HL-60 (cell line): ENCODE results near the gene OS9.

Experiments
- DNase-seq, 2 experiments: peaks; one replicate each; pipeline ENCODE4 v3.0.0-alpha.2; 2010 to 2020; ENCODE audit warnings: low read depth in 1 of 2, low spot score in 1 of 2
- H3K27ac ChIP-seq: fragments of 250-450 bp; sonication (Bioruptor Pico); replicated peaks from 2 replicates; pipeline ENCODE4 v1.5.1; 2020; ENCODE audit warnings: mild to moderate bottlenecking, moderate library complexity
- H3K27me3 ChIP-seq: fragments of 250-450 bp; sonication (Bioruptor Pico); 2 replicates; pipeline ENCODE4 v1.5.1; 2021; ENCODE audit warnings: mild to moderate bottlenecking, moderate library complexity; ENCODE audit not compliant: insufficient read depth, poor library complexity, severe bottlenecking
- H3K4me3 ChIP-seq: replicated peaks from 2 replicates; pipeline ENCODE4 v1.5.1; 2011; ENCODE audit warnings: mild to moderate bottlenecking, control low read depth, low read length; ENCODE audit not compliant: insufficient read depth
- GABPA ChIP-seq: IDR thresholded peaks from 2 replicates; pipeline ENCODE4 v1.6.1; 2012; ENCODE audit warnings: low read depth
- POLR2AphosphoS5 ChIP-seq: IDR thresholded peaks from 2 replicates; pipeline ENCODE4 v1.6.1; 2012; ENCODE audit warnings: low read depth
- SPI1 ChIP-seq: IDR thresholded peaks from 2 replicates; pipeline ENCODE4 v1.6.1; 2012; ENCODE audit warnings: low read depth, mild to moderate bottlenecking, borderline replicate concordance
- TF ChIP-seq, protein P1 (sequence below): IDR thresholded peaks from one replicate; pipeline ENCODE4 v1.5.1; 2011; ENCODE audit warnings: low read length, control low read depth, inconsistent platforms; ENCODE audit not compliant: insufficient read depth
- TF ChIP-seq, protein P2 (sequence below): IDR thresholded peaks from 2 replicates; pipeline ENCODE4 v1.6.1; 2012; ENCODE audit warnings: low read depth; ENCODE audit not compliant: insufficient replicate concordance

The OS9 gene

DNA sequence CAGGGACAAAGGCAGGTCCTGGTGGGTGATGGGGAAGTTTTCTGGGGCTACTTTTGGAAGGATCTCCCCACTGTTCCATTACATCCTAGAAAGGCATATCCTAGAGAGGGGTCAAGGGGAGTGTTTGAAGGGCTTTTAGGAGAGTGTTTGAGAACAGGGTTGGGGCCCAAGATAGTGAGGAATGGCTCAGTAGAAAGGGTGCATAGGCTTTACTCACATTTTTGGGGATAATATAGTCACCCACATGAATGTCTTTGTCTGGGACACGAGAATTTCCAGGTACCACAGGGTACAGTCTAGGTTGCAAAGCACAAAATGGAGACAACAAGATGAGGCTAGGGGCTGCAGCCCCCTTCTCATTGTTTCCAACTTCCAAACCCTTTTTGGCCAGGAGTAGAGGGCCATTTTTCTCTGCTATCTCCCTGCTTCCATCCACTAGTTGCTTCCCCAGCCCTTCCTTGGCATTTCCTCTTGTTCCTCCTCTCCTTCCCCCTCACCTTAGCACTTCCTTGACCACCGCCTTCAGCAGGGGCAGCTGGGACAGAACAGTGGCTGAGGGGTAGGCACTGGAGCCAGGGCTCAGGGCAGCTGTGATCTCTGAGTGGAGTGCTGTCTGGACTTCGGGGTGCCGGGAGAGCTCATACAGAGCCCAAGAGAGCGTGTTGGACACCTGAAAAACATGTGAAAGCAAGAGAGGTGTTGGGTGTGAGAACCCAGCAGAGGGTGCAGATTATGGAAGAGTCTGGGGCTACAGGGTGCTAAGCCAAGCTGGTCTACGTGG lies 70.1 kb downstream of the OS9 start:
- Histone ChIP-seq H3K27me3 (peaks cover 28% of the 10 kb centered on the region), H3K27ac (no peak overlapping the region), H3K4me3 (no peak overlapping the region)
- TF ChIP-seq, protein P1, sequence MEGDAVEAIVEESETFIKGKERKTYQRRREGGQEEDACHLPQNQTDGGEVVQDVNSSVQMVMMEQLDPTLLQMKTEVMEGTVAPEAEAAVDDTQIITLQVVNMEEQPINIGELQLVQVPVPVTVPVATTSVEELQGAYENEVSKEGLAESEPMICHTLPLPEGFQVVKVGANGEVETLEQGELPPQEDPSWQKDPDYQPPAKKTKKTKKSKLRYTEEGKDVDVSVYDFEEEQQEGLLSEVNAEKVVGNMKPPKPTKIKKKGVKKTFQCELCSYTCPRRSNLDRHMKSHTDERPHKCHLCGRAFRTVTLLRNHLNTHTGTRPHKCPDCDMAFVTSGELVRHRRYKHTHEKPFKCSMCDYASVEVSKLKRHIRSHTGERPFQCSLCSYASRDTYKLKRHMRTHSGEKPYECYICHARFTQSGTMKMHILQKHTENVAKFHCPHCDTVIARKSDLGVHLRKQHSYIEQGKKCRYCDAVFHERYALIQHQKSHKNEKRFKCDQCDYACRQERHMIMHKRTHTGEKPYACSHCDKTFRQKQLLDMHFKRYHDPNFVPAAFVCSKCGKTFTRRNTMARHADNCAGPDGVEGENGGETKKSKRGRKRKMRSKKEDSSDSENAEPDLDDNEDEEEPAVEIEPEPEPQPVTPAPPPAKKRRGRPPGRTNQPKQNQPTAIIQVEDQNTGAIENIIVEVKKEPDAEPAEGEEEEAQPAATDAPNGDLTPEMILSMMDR: no peak
- no peak for TF ChIP-seq GABPA
- TF ChIP-seq, protein P2, sequence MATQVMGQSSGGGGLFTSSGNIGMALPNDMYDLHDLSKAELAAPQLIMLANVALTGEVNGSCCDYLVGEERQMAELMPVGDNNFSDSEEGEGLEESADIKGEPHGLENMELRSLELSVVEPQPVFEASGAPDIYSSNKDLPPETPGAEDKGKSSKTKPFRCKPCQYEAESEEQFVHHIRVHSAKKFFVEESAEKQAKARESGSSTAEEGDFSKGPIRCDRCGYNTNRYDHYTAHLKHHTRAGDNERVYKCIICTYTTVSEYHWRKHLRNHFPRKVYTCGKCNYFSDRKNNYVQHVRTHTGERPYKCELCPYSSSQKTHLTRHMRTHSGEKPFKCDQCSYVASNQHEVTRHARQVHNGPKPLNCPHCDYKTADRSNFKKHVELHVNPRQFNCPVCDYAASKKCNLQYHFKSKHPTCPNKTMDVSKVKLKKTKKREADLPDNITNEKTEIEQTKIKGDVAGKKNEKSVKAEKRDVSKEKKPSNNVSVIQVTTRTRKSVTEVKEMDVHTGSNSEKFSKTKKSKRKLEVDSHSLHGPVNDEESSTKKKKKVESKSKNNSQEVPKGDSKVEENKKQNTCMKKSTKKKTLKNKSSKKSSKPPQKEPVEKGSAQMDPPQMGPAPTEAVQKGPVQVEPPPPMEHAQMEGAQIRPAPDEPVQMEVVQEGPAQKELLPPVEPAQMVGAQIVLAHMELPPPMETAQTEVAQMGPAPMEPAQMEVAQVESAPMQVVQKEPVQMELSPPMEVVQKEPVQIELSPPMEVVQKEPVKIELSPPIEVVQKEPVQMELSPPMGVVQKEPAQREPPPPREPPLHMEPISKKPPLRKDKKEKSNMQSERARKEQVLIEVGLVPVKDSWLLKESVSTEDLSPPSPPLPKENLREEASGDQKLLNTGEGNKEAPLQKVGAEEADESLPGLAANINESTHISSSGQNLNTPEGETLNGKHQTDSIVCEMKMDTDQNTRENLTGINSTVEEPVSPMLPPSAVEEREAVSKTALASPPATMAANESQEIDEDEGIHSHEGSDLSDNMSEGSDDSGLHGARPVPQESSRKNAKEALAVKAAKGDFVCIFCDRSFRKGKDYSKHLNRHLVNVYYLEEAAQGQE: no peak
- DNase-seq: no peak

DNA sequence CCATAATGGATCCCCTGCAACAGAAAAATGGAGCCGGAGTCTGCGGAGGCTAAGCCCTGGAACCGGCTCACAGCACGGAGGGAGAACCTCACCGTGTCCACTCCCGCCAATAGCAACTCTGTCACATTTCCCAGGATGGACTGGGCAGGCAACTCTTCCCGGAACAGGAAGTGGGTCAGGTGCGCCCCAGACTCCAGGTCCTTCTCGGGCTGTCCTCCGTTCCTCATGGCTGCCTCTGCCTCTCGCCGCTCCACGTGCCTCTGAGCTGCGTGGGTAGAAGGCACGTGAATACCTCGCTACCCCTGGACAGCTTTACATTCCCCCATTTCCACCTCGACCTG lies 70.7 kb downstream of the OS9 start:
- H3K4me3 ChIP-seq: no peak overlapping the region
- H3K27ac ChIP-seq: no peak overlapping the region
- H3K27me3 ChIP-seq: peaks cover 28% of the 10 kb centered on the region
- TF ChIP-seq SPI1: peak; percentile 12; the same call in 1 of the 2 replicates
- no peak for TF ChIP-seq POLR2AphosphoS5
- TF ChIP-seq GABPA: no peak
- DNase-seq: no peak

DNA sequence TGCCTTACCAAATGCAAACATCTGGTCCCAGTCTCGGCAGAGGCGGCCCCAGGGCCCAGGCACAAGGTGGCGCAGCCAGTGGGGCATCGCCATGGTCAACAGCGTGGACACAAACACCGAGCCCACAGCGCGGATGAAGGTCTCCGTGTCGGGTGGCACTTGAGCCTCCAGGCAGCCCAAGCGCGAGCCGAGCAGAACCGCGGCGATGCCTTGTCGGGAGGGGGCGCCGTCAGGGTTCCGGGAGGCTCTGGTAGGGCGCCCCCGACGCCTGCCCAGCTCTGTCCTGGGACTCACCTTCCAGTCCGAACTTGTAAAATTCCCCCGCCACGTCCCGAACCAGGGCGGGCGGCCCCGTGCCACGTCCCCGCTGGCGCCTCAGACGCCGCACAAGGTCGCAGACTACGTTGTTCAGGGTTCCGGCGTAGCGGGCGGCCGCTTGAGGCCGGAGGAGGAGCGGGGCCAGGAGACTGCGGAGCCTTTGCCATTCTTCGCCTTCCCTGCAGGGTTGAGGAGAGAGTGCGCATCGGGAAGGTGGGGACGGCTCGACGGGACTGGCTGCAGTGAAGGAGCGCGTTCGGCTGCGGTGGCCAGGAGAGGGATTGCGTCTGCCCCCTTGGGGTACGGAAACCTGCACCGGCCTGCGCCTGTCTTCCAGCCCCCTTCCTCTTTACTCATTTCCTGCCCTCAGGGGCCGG lies 71.2 kb downstream of the OS9 start:
- no peak overlapping the region for H3K27ac ChIP-seq
- TF ChIP-seq GABPA (no peak), SPI1 (no peak; the same call in 1 of the 2 replicates), POLR2AphosphoS5 (no peak)
- TF ChIP-seq, protein P2: no peak
- TF ChIP-seq, protein P1: no peak
- peak overlapping the region; percentile 19 for H3K4me3 ChIP-seq
- peak in 1 of 2 experiments; percentile 34 for DNase-seq
- peaks cover 28% of the 10 kb centered on the region for H3K27me3 ChIP-seq

DNA sequence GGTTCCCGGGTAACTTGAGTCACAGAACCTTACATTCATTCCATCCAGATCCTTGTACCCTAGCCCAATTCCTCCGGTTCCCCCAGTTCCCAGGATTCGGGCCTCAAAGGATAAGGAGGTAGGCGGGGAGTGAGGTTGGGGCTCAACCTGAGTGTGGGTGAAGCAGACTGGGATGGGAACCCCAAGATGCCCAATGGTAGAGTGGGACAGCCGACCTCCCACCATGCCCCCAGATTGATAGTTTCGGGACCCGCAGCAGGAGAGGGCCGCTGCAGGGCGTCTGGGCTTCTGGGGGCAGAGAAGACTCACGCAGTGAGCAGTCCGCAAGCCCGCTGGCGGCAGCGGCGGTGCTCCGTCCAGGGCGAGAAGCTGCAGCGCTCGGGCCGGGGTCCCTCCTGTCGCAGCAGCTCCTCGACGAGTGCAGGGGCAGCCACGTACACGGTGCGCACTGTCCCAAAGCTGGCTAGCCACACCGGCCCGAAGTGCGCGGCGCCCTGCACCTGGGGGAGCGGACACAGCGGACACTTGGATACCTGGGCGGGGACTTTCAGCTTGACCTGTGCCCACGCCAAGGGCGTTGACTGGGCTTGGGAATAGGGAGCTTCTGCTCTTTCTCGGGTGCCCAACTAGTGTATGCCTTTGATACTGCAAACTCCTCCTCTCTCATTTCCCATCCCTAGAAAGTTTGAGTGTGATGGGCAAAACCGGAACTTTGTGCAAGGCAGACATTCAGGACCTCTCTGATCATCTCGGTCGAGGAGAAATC lies 71.9 kb downstream of the OS9 start:
- Histone ChIP-seq H3K27me3 (peaks cover 28% of the 10 kb centered on the region), H3K27ac (no peak overlapping the region), H3K4me3 (no peak overlapping the region)
- DNase-seq: no peak
- TF ChIP-seq, protein P2: no peak
- TF ChIP-seq, protein P1: no peak
- no peak for TF ChIP-seq SPI1
- no peak for TF ChIP-seq POLR2AphosphoS5
- no peak for TF ChIP-seq GABPA
